ENCODE measurements around the gene PRCC.
A peak's percentile ranks its signal among the peaks of the same experiment; 100 is the strongest.

Gene PRCC

GRCh38 chr1:156801409-156802121 lies 34.2 kb downstream of the PRCC start:
- TF ChIP-seq PAX5 (IDR thresholded peaks at IDR 0.05; ENCODE audit: insufficient read depth, low read length, severe bottlenecking) (no peak), POLR2A (IDR thresholded peaks at IDR 0.05; ENCODE audit: low read depth, low read length) (peak; percentile 24; the same call in 1 of the 2 replicates)
- DNase-seq (ENCODE audit: insufficient read length, low spot score) (no peak), FAIRE-seq (no peak)

GRCh38 chr1:156802421-156802935 lies 35.1 kb downstream of the PRCC start:
- FAIRE-seq (no peak), DNase-seq (ENCODE audit: insufficient read length, low spot score) (no peak)
- no peak for TF ChIP-seq PAX5 (IDR thresholded peaks at IDR 0.05; ENCODE audit: insufficient read depth, low read length, severe bottlenecking)
- no peak for TF ChIP-seq SPI1 (IDR thresholded peaks at IDR 0.05; ENCODE audit: low read depth, low read length)
- no peak for TF ChIP-seq POLR2AphosphoS5 (IDR thresholded peaks at IDR 0.05; ENCODE audit: low read depth, low read length)
- TF ChIP-seq POLR2A (IDR thresholded peaks at IDR 0.05; ENCODE audit: low read depth, low read length) = no peak
- TF ChIP-seq TAF1 (IDR thresholded peaks at IDR 0.05; ENCODE audit: low read depth, low read length) = no peak
- TF ChIP-seq POU2F2 (IDR thresholded peaks at IDR 0.05; ENCODE audit: low read depth, low read length) = no peak

- TF ChIP-seq POLR2AphosphoS5 (IDR thresholded peaks at IDR 0.05; ENCODE audit: low read depth, low read length) (no peak), TAF1 (IDR thresholded peaks at IDR 0.05; ENCODE audit: low read depth, low read length) (no peak), POU2F2 (IDR thresholded peaks at IDR 0.05; ENCODE audit: low read depth, low read length) (no peak), SPI1 (IDR thresholded peaks at IDR 0.05; ENCODE audit: low read depth, low read length) (no peak), PAX5 (IDR thresholded peaks at IDR 0.05; ENCODE audit: insufficient read depth, low read length, severe bottlenecking) (no peak), POLR2A (IDR thresholded peaks at IDR 0.05; ENCODE audit: low read depth, low read length) (no peak)
- no peak for DNase-seq (ENCODE audit: insufficient read length, low spot score)
- no peak for FAIRE-seq
Measured at GRCh38 chr1:156803086-156803851, 35.9 kb downstream of the PRCC start.

- no peak for TF ChIP-seq PAX5 (IDR thresholded peaks at IDR 0.05; ENCODE audit: insufficient read depth, low read length, severe bottlenecking)
- TF ChIP-seq POLR2AphosphoS5 (IDR thresholded peaks at IDR 0.05; ENCODE audit: low read depth, low read length) = no peak
- TF ChIP-seq TAF1 (IDR thresholded peaks at IDR 0.05; ENCODE audit: low read depth, low read length) = no peak
- TF ChIP-seq POLR2A (IDR thresholded peaks at IDR 0.05; ENCODE audit: low read depth, low read length) = no peak
- no peak for TF ChIP-seq SPI1 (IDR thresholded peaks at IDR 0.05; ENCODE audit: low read depth, low read length)
- TF ChIP-seq POU2F2 (IDR thresholded peaks at IDR 0.05; ENCODE audit: low read depth, low read length) = no peak
- FAIRE-seq (no peak), DNase-seq (ENCODE audit: insufficient read length, low spot score) (no peak)
Measured at GRCh38 chr1:156804026-156804425, 36.7 kb downstream of the PRCC start.

- no peak for DNase-seq (ENCODE audit: insufficient read length, low spot score)
- TF ChIP-seq POU2F2 (IDR thresholded peaks at IDR 0.05; ENCODE audit: low read depth, low read length) = no peak
- peak; percentile 77 for TF ChIP-seq SPI1 (IDR thresholded peaks at IDR 0.05; ENCODE audit: low read depth, low read length)
- FAIRE-seq = no peak
Measured at GRCh38 chr1:156804572-156805243, 37.4 kb downstream of the PRCC start.

- no peak for TF ChIP-seq SPI1 (IDR thresholded peaks at IDR 0.05; ENCODE audit: low read depth, low read length)
- no peak for TF ChIP-seq POU2F2 (IDR thresholded peaks at IDR 0.05; ENCODE audit: low read depth, low read length)
- TF ChIP-seq PAX5 (IDR thresholded peaks at IDR 0.05; ENCODE audit: insufficient read depth, low read length, severe bottlenecking) = no peak
- no peak for TF ChIP-seq POLR2AphosphoS5 (IDR thresholded peaks at IDR 0.05; ENCODE audit: low read depth, low read length)
- no peak for TF ChIP-seq POLR2A (IDR thresholded peaks at IDR 0.05; ENCODE audit: low read depth, low read length)
- TF ChIP-seq TAF1 (IDR thresholded peaks at IDR 0.05; ENCODE audit: low read depth, low read length) = no peak
- FAIRE-seq (no peak), DNase-seq (ENCODE audit: insufficient read length, low spot score) (no peak)
Measured at GRCh38 chr1:156805766-156806511, 38.6 kb downstream of the PRCC start.

- DNase-seq (ENCODE audit: insufficient read length, low spot score) (no peak), FAIRE-seq (no peak)
- no peak for TF ChIP-seq SPI1 (IDR thresholded peaks at IDR 0.05; ENCODE audit: low read depth, low read length)
Measured at GRCh38 chr1:156806512-156807440, 39.4 kb downstream of the PRCC start.

- DNase-seq (ENCODE audit: insufficient read length, low spot score) = no peak
- no peak for FAIRE-seq
- TF ChIP-seq POU2F2 (IDR thresholded peaks at IDR 0.05; ENCODE audit: low read depth, low read length) (no peak), TAF1 (IDR thresholded peaks at IDR 0.05; ENCODE audit: low read depth, low read length) (no peak), PAX5 (IDR thresholded peaks at IDR 0.05; ENCODE audit: insufficient read depth, low read length, severe bottlenecking) (no peak), POLR2A (IDR thresholded peaks at IDR 0.05; ENCODE audit: low read depth, low read length) (no peak), POLR2AphosphoS5 (IDR thresholded peaks at IDR 0.05; ENCODE audit: low read depth, low read length) (no peak), SPI1 (IDR thresholded peaks at IDR 0.05; ENCODE audit: low read depth, low read length) (no peak)
Measured at GRCh38 chr1:156807627-156808026, 40.3 kb downstream of the PRCC start.
